ENCODE measurements around the gene CTNNB1.

The CTNNB1 gene

GRCh38 chr3:41196499-41197410 is 2.5 kb upstream of the CTNNB1 start:
- TF ChIP-seq, protein P1, sequence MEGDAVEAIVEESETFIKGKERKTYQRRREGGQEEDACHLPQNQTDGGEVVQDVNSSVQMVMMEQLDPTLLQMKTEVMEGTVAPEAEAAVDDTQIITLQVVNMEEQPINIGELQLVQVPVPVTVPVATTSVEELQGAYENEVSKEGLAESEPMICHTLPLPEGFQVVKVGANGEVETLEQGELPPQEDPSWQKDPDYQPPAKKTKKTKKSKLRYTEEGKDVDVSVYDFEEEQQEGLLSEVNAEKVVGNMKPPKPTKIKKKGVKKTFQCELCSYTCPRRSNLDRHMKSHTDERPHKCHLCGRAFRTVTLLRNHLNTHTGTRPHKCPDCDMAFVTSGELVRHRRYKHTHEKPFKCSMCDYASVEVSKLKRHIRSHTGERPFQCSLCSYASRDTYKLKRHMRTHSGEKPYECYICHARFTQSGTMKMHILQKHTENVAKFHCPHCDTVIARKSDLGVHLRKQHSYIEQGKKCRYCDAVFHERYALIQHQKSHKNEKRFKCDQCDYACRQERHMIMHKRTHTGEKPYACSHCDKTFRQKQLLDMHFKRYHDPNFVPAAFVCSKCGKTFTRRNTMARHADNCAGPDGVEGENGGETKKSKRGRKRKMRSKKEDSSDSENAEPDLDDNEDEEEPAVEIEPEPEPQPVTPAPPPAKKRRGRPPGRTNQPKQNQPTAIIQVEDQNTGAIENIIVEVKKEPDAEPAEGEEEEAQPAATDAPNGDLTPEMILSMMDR (IDR thresholded peaks at IDR 0.05; ENCODE audit: low read depth, low read length) = no peak
- H3K4me3 ChIP-seq (replicated peaks in 1 of 2; ENCODE audit: low read depth in 2 of 2, low read length in 2 of 2) = no peak overlapping the region
- no peak for DNase-seq (ENCODE audit: low read depth in 2 of 2)

DNA sequence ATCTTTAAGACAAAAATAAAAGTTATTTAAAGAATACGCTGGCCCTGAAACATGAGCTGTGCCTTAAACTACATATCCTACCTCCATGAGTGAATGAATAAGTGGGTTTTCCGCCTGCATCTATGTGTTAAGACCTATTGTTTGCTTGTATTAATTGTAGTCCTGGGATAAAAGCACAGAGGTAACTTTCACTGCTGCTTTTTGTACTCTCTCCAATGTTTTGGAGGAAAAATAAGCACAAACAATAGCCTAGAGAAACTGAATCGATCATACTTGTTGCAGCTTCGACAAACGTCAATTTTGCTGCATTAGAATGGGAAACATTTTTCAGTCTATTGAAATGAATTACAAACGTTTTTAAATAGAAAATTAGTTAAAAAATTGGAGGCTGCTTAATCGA is 1.3 kb upstream of the CTNNB1 start:
- TF ChIP-seq, protein P1 (IDR thresholded peaks at IDR 0.05; ENCODE audit: low read depth, low read length) = no peak
- no peak for DNase-seq (ENCODE audit: low read depth in 2 of 2)
- no peak overlapping the region for H3K4me3 ChIP-seq (replicated peaks in 1 of 2; ENCODE audit: low read depth in 2 of 2, low read length in 2 of 2)

- TF ChIP-seq, protein P1 (IDR thresholded peaks at IDR 0.05; ENCODE audit: low read depth, low read length) = no peak
- peak overlapping the region; percentile 87 to 96 for H3K4me3 ChIP-seq (replicated peaks in 1 of 2; ENCODE audit: low read depth in 2 of 2, low read length in 2 of 2)
- peak; percentile 24 to 26 for DNase-seq (ENCODE audit: low read depth in 2 of 2)
Measured at GRCh38 chr3:41198526-41198925, 779 bp upstream of the CTNNB1 start.

DNA sequence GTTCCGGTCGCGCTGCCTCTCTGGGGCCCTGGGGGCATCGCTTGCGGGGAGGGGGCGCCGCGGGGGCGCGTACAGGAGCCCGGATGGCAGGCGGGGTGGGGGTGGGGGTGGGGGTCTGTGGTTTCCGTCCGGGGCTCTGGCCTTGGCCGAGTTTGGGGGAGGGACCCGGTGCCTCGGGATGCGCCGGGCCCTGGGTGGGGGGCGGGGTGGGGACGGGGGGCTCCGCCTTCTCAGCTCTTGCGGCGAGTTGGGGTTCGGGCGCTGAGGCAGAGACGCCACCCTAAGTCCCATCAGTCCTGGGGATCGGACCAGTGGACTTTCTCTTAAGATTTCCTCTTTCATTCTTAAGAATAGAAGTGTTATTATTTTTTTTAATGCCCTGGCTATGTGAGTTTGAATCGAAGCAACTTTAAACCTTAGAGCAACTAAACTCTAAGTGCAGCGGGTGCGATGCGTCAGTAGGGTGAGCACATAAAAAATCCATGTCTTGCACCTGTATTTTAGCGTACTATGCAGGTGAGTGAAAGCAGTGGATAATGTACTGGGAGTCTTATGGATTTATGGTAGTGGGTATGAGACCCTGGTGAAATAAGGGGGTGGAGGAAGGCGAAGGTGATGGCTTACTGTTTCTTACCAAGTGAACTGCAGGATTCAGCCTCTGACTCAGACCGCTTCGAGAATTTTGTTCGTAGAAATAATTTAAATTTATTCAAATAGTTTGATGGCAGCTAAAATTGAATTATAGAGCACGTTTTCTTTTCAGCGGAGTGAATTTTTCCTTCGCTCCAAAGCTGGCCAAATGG is 762 bp downstream of the CTNNB1 start:
- peak; percentile 38 to 43 for DNase-seq (ENCODE audit: low read depth in 2 of 2)
- TF ChIP-seq, protein P1 (IDR thresholded peaks at IDR 0.05; ENCODE audit: low read depth, low read length) = no peak
- peak overlapping the region; percentile 87 to 96 for H3K4me3 ChIP-seq (replicated peaks in 1 of 2; ENCODE audit: low read depth in 2 of 2, low read length in 2 of 2)

DNA sequence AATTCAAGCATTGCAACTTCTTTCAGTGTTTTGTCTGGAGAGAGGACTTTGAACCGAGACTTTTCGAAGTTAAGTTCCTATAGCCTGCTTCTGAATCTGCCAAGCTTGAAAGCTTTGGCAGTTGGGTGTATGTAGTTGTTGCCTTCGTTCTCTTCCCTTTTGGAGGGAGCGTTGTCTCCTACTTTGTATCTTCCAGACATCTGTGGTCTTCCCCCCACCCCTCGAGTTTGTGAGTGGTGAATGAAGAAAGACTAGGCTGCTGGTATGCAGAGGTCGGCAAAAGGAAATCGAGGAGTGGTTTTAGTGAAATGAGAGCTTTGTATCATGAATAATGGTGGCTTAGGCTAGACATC is 1.3 kb downstream of the CTNNB1 start:
- peak overlapping the region; percentile 87 to 96 for H3K4me3 ChIP-seq (replicated peaks in 1 of 2; ENCODE audit: low read depth in 2 of 2, low read length in 2 of 2)
- peak; percentile 57 for DNase-seq (ENCODE audit: low read depth in 2 of 2)
- TF ChIP-seq, protein P1 (IDR thresholded peaks at IDR 0.05; ENCODE audit: low read depth, low read length) = no peak

GRCh38 chr3:41202075-41202833 is 2.9 kb downstream of the CTNNB1 start:
- no peak for DNase-seq (ENCODE audit: low read depth in 2 of 2)
- H3K4me3 ChIP-seq (replicated peaks in 1 of 2; ENCODE audit: low read depth in 2 of 2, low read length in 2 of 2) = peak overlapping the region; percentile 13 to 87
- TF ChIP-seq, protein P1 (IDR thresholded peaks at IDR 0.05; ENCODE audit: low read depth, low read length) = no peak

All from cardiac fibroblast (primary cell).